Subcutaneous abdominal adipose tissue (tissue), 5 donors: Measurements from ENCODE around the gene ACTRT3.

ENCODE experiments used
- H3K27ac ChIP-seq: one replicate; pipeline ENCODE4 v1.7.0; 2013; ENCODE audit warnings: low read depth, mild to moderate bottlenecking, inconsistent platforms, low read length, moderate library complexity
- H3K27me3 ChIP-seq, 5 donors: one replicate each; pipeline ENCODE4 v1.7.0; 2013; ENCODE audit warnings: low read length in 5 of 5, inconsistent platforms in 1 of 5; ENCODE audit not compliant: control insufficient read depth in 5 of 5, insufficient read depth in 4 of 5
- H3K36me3 ChIP-seq, 5 donors: one replicate each; pipeline ENCODE4 v1.7.0; 2013; ENCODE audit warnings: low read length in 5 of 5; ENCODE audit not compliant: control insufficient read depth in 5 of 5, insufficient read depth in 5 of 5
- H3K4me1 ChIP-seq, 5 donors: one replicate each; pipeline ENCODE4 v1.7.0; 2013; ENCODE audit warnings: low read length in 5 of 5, mild to moderate bottlenecking in 3 of 5, moderate library complexity in 1 of 5; ENCODE audit not compliant: control insufficient read depth in 5 of 5, insufficient read depth in 5 of 5
- H3K4me3 ChIP-seq, 5 donors: one replicate each; pipeline ENCODE4 v1.7.0; 2013; ENCODE audit warnings: low read length in 5 of 5, low read depth in 1 of 5
- H3K9ac ChIP-seq, 5 donors: one replicate each; pipeline ENCODE4 v1.7.0; 2013; ENCODE audit warnings: low read length in 5 of 5, mild to moderate bottlenecking in 4 of 5, moderate library complexity in 3 of 5
- H3K9me3 ChIP-seq, 5 donors: one replicate each; pipeline ENCODE4 v1.7.0; 2013; ENCODE audit warnings: low read length in 5 of 5; ENCODE audit not compliant: control insufficient read depth in 5 of 5
- donor health status: healthy.
- donor health status: healthy.
- donor health status: healthy.
- donor health status: healthy.
- donor health status: healthy.

The ACTRT3 gene

DNA sequence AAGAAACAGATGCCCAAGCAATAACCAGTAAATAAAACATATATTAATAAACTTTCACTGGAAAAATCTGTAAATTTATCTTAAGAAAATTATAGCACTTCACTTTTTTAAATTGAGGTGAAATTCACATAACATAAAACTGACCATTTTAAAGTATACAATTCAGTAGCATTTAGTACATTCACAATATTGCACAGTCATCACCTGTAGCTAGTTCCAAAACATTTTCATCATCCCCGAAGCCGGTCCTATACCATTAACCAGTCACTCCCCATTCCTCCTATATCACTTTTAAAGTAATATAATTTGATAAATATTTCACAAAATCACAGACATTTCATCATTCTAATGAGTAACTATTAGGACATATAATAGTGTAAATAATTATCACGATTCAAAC lies 35.3 kb upstream of the ACTRT3 start:
- Histone ChIP-seq H3K27me3 (no peaks in the 10 kb centered on the region), H3K4me3 (no peak overlapping the region), H3K4me1 (no peaks in the 10 kb centered on the region), H3K9me3 (no peaks in the 10 kb centered on the region), H3K36me3 (peaks cover 11 to 27% (median 14%) of the 10 kb centered on the region in 5 donors), H3K27ac (no peak overlapping the region), H3K9ac (no peak overlapping the region)

DNA sequence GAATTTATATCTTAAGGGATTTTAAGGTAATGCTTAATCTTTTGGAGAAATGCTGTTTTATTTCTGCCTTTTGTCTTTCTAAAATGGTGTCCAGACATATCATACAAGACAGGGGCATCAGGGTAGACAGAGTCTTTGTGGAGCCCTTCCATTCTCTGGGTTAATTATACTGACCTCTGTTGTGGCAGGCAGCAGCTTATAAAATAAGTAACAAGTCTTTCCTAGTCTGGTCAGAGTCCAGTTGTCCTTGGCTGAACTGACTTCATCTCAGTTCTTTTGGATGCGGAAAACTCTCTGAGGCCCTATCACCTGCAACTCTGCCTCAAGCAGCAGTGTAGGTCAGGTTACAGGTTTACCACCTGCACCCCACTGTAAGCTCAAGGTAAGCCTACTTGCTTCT lies 23.0 kb upstream of the ACTRT3 start:
- Histone ChIP-seq H3K9me3 (no peaks in the 10 kb centered on the region), H3K27ac (no peak overlapping the region), H3K4me3 (no peak overlapping the region), H3K9ac (no peak overlapping the region), H3K4me1 (no peaks in the 10 kb centered on the region), H3K36me3 (peaks cover 21 to 28% (median 24%) of the 10 kb centered on the region in 5 donors), H3K27me3 (no peaks in the 10 kb centered on the region)

DNA sequence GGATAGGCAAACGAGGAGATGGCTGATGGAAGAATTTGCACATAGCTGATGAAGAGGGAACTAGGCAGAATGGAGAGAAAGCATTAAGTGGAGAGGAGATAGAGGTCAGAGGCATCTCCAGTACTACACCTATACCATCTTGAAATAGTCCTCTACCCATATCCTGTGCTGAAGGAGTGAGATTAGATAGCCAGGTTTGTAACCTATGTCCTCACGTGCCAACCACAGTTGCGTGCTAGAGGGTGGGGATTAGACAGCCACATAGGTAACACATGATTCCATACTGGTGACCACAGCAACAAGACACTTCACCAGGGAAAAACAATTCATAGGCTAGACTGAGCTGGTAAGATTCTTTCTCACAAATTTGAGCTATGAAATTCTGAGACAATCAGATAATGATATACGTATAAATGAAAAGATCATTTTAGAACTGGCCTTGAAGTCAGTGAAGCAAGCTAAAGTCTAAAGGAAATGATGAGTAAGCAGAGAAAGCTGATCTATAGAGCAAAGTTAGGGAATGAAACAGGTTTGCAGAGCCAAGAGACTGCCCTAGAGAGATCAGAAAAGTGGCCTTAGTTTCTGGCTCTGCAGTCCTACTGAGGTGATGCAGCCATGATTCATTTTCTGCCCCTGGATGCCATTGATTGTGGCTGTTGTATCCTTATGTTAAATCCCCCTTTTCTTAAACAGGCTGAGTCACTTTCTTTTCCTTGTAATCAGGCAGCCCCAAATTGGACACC lies 21.5 kb upstream of the ACTRT3 start:
- Histone ChIP-seq H3K27me3 (no peaks in the 10 kb centered on the region), H3K27ac (no peak overlapping the region), H3K4me1 (no peaks in the 10 kb centered on the region), H3K36me3 (peaks cover 33 to 39% (median 35%) of the 10 kb centered on the region in 5 donors), H3K4me3 (no peak overlapping the region), H3K9me3 (no peaks in the 10 kb centered on the region), H3K9ac (no peak overlapping the region)

DNA sequence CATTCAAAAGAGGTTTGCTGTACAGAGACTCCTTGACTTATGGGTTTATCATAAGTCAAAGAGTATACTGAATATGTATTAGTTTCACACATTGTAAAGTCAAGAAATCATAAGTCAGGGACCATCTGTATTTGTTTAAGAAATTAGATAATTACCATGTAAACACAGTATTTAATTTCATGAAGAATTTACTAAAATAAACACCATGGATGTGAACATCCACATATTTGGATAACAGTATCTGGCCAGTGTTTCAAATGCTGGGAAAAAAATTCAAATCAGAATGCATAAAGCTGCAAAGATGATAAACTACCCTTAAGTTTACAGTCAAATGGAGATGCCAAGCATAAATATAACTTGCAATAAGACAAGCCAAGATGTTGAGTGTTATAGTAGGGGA lies 20.9 kb upstream of the ACTRT3 start:
- Histone ChIP-seq H3K4me3 (no peak overlapping the region), H3K27ac (no peak overlapping the region), H3K36me3 (peaks cover 39 to 45% (median 41%) of the 10 kb centered on the region in 5 donors), H3K9ac (no peak overlapping the region), H3K4me1 (no peaks in the 10 kb centered on the region), H3K27me3 (no peaks in the 10 kb centered on the region), H3K9me3 (no peaks in the 10 kb centered on the region)

DNA sequence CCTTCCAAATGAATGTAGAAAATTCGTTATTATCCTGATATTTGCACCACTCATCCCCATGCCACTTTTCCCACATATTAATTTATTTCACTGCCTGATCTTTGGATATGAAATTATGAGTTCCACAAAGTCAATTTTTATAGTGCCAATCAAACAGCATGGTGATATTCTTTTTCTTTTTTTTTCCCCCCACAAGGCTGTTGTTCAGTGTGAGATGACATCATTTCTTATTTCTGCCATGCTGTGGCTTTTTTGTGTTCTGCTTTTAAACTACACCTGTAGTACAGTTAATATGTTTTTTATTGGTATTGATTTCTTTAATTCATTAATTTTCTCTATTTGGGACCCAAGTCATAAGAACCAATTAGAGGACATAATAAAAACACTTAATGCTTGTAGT lies 18.4 kb upstream of the ACTRT3 start:
- no peak overlapping the region for H3K4me3 ChIP-seq
- H3K27ac ChIP-seq, result no peak overlapping the region
- peaks cover 41 to 55% (median 54%) of the 10 kb centered on the region in 5 donors for H3K36me3 ChIP-seq

DNA sequence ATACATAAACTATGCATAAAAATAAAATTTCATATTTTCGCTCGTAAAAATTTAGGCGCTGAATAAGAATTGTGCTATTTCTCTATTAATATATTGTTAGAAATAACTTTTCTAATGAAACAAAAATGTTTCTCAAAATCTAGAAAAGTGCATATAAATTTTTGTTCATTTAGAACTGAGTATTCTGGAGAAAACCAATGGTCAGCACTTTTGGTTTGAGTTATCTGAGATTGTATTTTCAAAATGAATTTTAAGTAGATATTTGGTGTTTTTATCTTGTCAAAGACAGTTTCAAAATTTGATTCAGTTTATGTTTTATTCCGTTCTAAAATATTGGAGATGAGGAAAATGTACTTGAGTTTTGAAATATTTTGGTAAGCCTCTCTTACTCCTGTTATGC lies 17.8 kb upstream of the ACTRT3 start:
- no peak overlapping the region for H3K27ac ChIP-seq
- no peaks in the 10 kb centered on the region for H3K4me1 ChIP-seq
- H3K9ac ChIP-seq, result no peak overlapping the region
- H3K4me3 ChIP-seq, result no peak overlapping the region
- peaks cover 42 to 59% (median 56%) of the 10 kb centered on the region in 5 donors for H3K36me3 ChIP-seq
- H3K9me3 ChIP-seq, result no peaks in the 10 kb centered on the region
- no peaks in the 10 kb centered on the region for H3K27me3 ChIP-seq

More for the DNA sequence above, 18.4 kb upstream of the ACTRT3 start:
- H3K4me1 ChIP-seq, result no peaks in the 10 kb centered on the region
- no peak overlapping the region for H3K9ac ChIP-seq
- no peaks in the 10 kb centered on the region for H3K9me3 ChIP-seq
- no peaks in the 10 kb centered on the region for H3K27me3 ChIP-seq

DNA sequence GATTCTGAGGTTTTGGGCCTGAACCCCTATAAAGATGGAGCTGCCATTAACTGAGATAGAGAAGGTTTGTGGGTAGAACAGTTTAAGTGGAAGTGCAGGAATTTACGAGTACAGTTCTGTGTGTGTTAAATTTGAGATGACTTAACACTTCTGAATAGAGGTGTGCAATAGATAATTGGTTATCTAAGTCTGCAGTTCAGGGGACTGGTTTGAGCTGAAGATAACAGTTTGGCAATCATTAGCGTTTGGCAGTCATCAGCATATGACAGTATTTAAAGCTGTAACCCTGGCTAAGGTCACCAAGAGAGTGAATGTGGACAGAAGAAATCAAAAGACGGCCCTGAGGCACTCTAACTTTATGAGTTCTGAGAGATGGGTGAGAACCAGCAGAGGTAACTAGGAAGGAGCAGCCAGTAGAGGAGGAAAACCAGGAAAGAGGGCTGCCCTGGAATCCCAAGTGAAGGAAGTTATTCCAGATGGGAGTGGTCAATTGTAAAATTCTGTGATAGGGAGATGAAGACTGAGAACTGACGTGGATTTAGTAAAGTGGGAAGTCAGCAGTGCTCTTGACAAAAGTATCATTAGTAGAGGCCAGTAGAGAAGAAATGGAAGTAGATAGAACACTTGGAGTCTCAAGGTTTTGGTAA lies 12.0 kb upstream of the ACTRT3 start:
- Histone ChIP-seq H3K9ac (no peak overlapping the region), H3K4me1 (no peaks in the 10 kb centered on the region), H3K9me3 (no peaks in the 10 kb centered on the region), H3K4me3 (no peak overlapping the region), H3K27ac (no peak overlapping the region), H3K36me3 (peaks cover 60 to 86% (median 78%) of the 10 kb centered on the region in 5 donors), H3K27me3 (no peaks in the 10 kb centered on the region)

DNA sequence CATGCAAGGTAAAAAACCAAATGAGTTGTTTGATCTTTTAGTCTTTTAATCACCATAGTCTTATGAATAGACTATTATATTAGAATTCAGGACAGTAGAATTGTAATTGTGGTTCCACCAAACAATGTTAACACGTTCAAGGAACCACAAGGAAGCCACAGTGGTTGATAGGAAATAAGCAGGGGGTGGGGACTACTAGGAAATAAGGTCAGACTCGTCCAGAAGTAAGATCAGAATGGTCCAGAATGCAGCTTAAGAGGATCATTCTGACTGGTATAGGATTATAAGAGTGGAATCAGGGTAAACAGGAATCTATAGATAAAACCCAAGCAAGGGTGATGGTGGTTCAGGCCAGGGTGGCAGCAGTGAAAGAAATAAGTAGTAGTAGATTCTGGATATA lies 11.4 kb upstream of the ACTRT3 start:
- Histone ChIP-seq H3K27ac (no peak overlapping the region), H3K27me3 (no peaks in the 10 kb centered on the region), H3K36me3 (peaks cover 55 to 85% (median 74%) of the 10 kb centered on the region in 5 donors), H3K4me3 (no peak overlapping the region), H3K4me1 (peaks cover 0 to 4% (median 0%) of the 10 kb centered on the region in 5 donors), H3K9ac (no peak overlapping the region), H3K9me3 (no peaks in the 10 kb centered on the region)

DNA sequence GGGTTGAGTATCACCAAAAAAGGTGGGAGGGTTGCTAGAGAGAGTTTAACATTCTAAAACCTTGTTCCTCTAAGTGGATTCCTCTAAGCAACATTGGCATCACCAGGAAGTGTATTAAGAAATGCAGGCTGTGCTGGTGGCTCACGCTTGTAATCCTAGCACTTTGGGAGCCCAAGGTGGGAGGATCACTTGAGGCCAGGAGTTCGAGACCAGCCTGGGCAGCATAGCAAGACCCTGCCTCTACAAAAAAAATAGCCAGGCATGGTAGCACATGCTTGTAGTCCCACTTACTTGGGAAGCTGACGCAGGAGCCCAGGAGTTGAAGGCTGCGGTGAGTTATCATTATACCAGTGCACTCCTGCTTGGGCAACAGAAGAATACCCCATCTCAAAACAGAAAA lies 8.5 kb upstream of the ACTRT3 start:
- Histone ChIP-seq H3K9ac (no peak overlapping the region), H3K9me3 (no peaks in the 10 kb centered on the region), H3K27ac (no peak overlapping the region), H3K4me3 (no peak overlapping the region), H3K36me3 (peaks cover 49 to 69% (median 55%) of the 10 kb centered on the region in 5 donors), H3K4me1 (peaks cover 4 to 20% (median 17%) of the 10 kb centered on the region in 5 donors), H3K27me3 (no peaks in the 10 kb centered on the region)

DNA sequence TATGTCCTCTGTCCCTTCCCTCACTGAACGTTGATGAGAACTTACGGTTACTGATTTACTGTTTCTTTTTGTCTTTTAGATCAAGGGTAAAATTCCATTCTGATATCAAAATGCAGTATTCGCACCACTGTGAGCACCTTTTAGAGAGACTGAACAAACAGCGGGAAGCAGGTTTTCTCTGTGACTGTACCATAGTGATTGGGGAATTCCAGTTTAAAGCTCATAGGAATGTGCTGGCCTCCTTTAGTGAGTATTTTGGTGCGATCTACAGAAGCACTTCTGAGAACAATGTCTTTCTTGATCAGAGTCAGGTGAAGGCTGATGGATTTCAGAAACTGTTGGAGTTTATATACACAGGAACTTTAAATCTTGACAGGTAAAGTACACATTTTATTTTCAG lies 4.8 kb upstream of the ACTRT3 start:
- Histone ChIP-seq H3K9ac (peak overlapping the region; percentile 75 to 99 (median 96)), H3K27ac (peak overlapping the region; percentile 99), H3K4me1 (peaks cover 5 to 29% (median 18%) of the 10 kb centered on the region in 5 donors), H3K9me3 (no peaks in the 10 kb centered on the region), H3K27me3 (no peaks in the 10 kb centered on the region), H3K4me3 (peak overlapping the region; percentile 76 to 94 (median 86)), H3K36me3 (peaks cover 21 to 37% (median 26%) of the 10 kb centered on the region in 5 donors)
